Suprapubic skin (tissue), 3 donors: ENCODE results near the gene WDR76.
"Not testable (repeated sequence)": the region's sequence is repeated elsewhere in the genome, so short reads cannot be mapped to it uniquely, and the experiment has no call there.

ENCODE experiments used
- CTCF ChIP-seq, 2 donors: fragments of 200-600 bp in 1 of 2; fragments of 450-650 bp in 1 of 2; sonication (generic) in 1 of 2; IDR thresholded peaks; one replicate each; pipeline ENCODE4 v1.5.1; 2016 to 2019; ENCODE audit warnings: antibody characterized with exemption in 2 of 2, mild to moderate bottlenecking in 1 of 2, moderate library complexity in 1 of 2
- POLR2AphosphoS5 ChIP-seq, 3 donors: sonication (generic); formaldehyde crosslinking; IDR thresholded peaks; one replicate each; pipeline ENCODE4 v1.6.1; 2017; ENCODE audit warnings: antibody characterized with exemption in 3 of 3

- not testable (repeated sequence) for TF ChIP-seq CTCF, POLR2AphosphoS5 (IDR thresholded peaks at IDR 0.05)
These were observed 5.7 kb downstream of the WDR76 start for GRCh38 chr15:43832485-43832884.
